ENCODE measurements around the gene POU2AF1.

DNA sequence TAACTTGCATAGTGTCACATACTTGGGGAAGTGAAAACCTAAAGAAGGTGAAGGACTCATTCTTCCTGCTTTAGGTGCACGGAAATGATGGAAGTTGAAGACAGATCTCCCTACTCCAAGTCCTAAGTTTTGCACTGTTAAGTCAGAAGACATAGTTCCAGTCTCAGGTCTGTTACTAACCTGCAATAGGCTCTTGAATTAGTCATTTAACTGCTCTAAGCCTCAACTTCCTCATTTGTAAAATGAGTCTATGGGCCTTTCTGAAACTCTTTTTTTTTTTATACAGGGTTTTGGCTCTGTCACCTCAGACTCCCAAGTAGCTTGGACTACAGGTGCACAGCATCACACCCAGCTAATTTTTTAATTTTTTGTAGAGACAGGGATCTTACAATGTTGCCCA is 30.8 kb upstream of the POU2AF1 start:
- no peak for TF ChIP-seq MXI1 (conservative IDR thresholded peaks at IDR 0.05; ENCODE audit: poor library complexity, severe bottlenecking)
- TF ChIP-seq, protein P1, sequence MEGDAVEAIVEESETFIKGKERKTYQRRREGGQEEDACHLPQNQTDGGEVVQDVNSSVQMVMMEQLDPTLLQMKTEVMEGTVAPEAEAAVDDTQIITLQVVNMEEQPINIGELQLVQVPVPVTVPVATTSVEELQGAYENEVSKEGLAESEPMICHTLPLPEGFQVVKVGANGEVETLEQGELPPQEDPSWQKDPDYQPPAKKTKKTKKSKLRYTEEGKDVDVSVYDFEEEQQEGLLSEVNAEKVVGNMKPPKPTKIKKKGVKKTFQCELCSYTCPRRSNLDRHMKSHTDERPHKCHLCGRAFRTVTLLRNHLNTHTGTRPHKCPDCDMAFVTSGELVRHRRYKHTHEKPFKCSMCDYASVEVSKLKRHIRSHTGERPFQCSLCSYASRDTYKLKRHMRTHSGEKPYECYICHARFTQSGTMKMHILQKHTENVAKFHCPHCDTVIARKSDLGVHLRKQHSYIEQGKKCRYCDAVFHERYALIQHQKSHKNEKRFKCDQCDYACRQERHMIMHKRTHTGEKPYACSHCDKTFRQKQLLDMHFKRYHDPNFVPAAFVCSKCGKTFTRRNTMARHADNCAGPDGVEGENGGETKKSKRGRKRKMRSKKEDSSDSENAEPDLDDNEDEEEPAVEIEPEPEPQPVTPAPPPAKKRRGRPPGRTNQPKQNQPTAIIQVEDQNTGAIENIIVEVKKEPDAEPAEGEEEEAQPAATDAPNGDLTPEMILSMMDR (IDR thresholded peaks at IDR 0.05; ENCODE audit: poor library complexity, severe bottlenecking) = no peak
- TF ChIP-seq EP300 (conservative IDR thresholded peaks at IDR 0.05; ENCODE audit: poor library complexity, severe bottlenecking) = no peak
